Astrocyte (in vitro differentiated cells and primary cell): ENCODE measurements around the gene HSPA14. TPM values are rescaled to one million over a fixed set of nuclear protein-coding genes. Genes with fewer than 3 reads are reported as not detected.

Source experiments
- DNase-seq: peaks from one replicate; pipeline ENCODE4 v3.0.0-alpha.2; 2010; ENCODE audit warnings: low read depth
- FAIRE-seq: peaks from 2 replicates; lab custom pipeline; 2011; peaks lifted over from hg19 to GRCh38; lab: Jason Lieb, UNC
- H2AFZ ChIP-seq: 2 replicates; pipeline ENCODE4 v1.6.0; 2012; ENCODE audit warnings: low read depth, low read length, inconsistent platforms
- H3K27ac ChIP-seq: 2 replicates; pipeline ENCODE4 v1.5.1; 2011; ENCODE audit warnings: low read depth, low read length, inconsistent platforms
- H3K27me3 ChIP-seq: 2 replicates; pipeline ENCODE4 v1.6.0; 2011; ENCODE audit warnings: low read length, inconsistent platforms; ENCODE audit not compliant: insufficient read depth
- H3K36me3 ChIP-seq: 2 replicates; pipeline ENCODE4 v1.5.1; 2011; ENCODE audit warnings: low read length, inconsistent platforms; ENCODE audit not compliant: insufficient read depth
- H3K4me1 ChIP-seq: 2 replicates; pipeline ENCODE4 v1.5.1; 2011; ENCODE audit warnings: low read length, inconsistent platforms; ENCODE audit not compliant: insufficient read depth
- H3K4me2 ChIP-seq: 2 replicates; pipeline ENCODE4 v1.6.0; 2012; ENCODE audit warnings: low read length, inconsistent platforms
- H3K4me3 ChIP-seq: 2 replicates; pipeline ENCODE4 v1.5.1; 2011; ENCODE audit warnings: low read depth, mild to moderate bottlenecking, low read length, inconsistent platforms; ENCODE audit not compliant: insufficient read depth
- H3K79me2 ChIP-seq: 2 replicates; pipeline ENCODE4 v1.6.0; 2012; ENCODE audit warnings: mild to moderate bottlenecking, low read length, inconsistent platforms; ENCODE audit not compliant: insufficient read depth
- H3K9ac ChIP-seq: 2 replicates; pipeline ENCODE4 v1.6.0; 2012; ENCODE audit warnings: mild to moderate bottlenecking, low read length, inconsistent platforms
- H3K9me3 ChIP-seq: 2 replicates; pipeline ENCODE4 v1.5.1; 2012; ENCODE audit warnings: low read depth, mild to moderate bottlenecking, low read length, inconsistent platforms; ENCODE audit not compliant: insufficient read depth
- H4K20me1 ChIP-seq: 2 replicates; pipeline ENCODE4 v1.6.0; 2012; ENCODE audit warnings: low read length, inconsistent platforms; ENCODE audit not compliant: insufficient read depth
- H3K27ac Mint-ChIP-seq: one replicate; pipeline ENCODE4 v1.8.0; 2021; ENCODE audit warnings: mild to moderate bottlenecking, mixed read lengths; ENCODE audit not compliant: unreplicated experiment
- H3K27me3 Mint-ChIP-seq: one replicate; pipeline ENCODE4 v1.8.0; 2021; ENCODE audit warnings: low read depth, mixed read lengths; ENCODE audit not compliant: unreplicated experiment
- H3K36me3 Mint-ChIP-seq: one replicate; pipeline ENCODE4 v1.8.0; 2021; ENCODE audit warnings: low read depth, mixed read lengths; ENCODE audit not compliant: unreplicated experiment
- H3K4me1 Mint-ChIP-seq: one replicate; pipeline ENCODE4 v1.8.0; 2021; ENCODE audit warnings: low read depth, mixed read lengths; ENCODE audit not compliant: unreplicated experiment
- H3K4me3 Mint-ChIP-seq: one replicate; pipeline ENCODE4 v1.8.0; 2021; ENCODE audit warnings: mild to moderate bottlenecking, moderate library complexity, mixed read lengths; ENCODE audit not compliant: unreplicated experiment
- H3K9me3 Mint-ChIP-seq: one replicate; pipeline ENCODE4 v1.8.0; 2021; ENCODE audit warnings: mild to moderate bottlenecking, mixed read lengths; ENCODE audit not compliant: unreplicated experiment
- CTCF ChIP-seq: IDR thresholded peaks from 2 replicates; pipeline ENCODE4 v1.5.1; 2011; ENCODE audit warnings: low read depth, mild to moderate bottlenecking, inconsistent platforms, low read length, moderate library complexity; ENCODE audit not compliant: insufficient read depth
- EZH2 ChIP-seq: IDR thresholded peaks from 2 replicates; pipeline ENCODE4 v1.6.1; 2012; ENCODE audit warnings: mild to moderate bottlenecking, low read length, inconsistent platforms; ENCODE audit not compliant: insufficient read depth
- total RNA-seq: library from RNA; stranded (reverse); gene quantifications from 2 replicates; pipeline ENCODE4 v1.2.1, GENCODE V29; 2021

The HSPA14 gene
- total RNA-seq, 1 donor from 2014 or later: 12.8 TPM

GRCh38 chr10:14844948-14845347, 6.8 kb downstream of the HSPA14 start:
- TF ChIP-seq EZH2 (no peak), CTCF (no peak)
- Histone ChIP-seq H3K27me3 (no peaks in the 10 kb centered on the region), H3K36me3 (peaks cover 40% of the 10 kb centered on the region), H3K9ac (no peak overlapping the region), H4K20me1 (peaks cover 3% of the 10 kb centered on the region), H3K4me3 (no peak overlapping the region), H3K4me1 (no peaks in the 10 kb centered on the region), H3K4me2 (no peak overlapping the region), H3K27ac (no peak overlapping the region), H3K79me2 (peaks cover 18% of the 10 kb centered on the region), H2AFZ (no peak overlapping the region), H3K9me3 (no peaks in the 10 kb centered on the region)
- Mint-ChIP-seq H3K36me3 (peaks cover 5% of the 10 kb centered on the region), H3K4me1 (no peaks in the 10 kb centered on the region), H3K4me3 (no peak overlapping the region), H3K27ac (no peak overlapping the region), H3K9me3 (no peaks in the 10 kb centered on the region), H3K27me3 (no peaks in the 10 kb centered on the region)
- DNase-seq: no peak
- no peak for FAIRE-seq

- Mint-ChIP-seq H3K4me1 (no peaks in the 10 kb centered on the region), H3K27me3 (no peaks in the 10 kb centered on the region), H3K27ac (no peak overlapping the region), H3K9me3 (no peaks in the 10 kb centered on the region), H3K4me3 (no peak overlapping the region), H3K36me3 (peaks cover 1% of the 10 kb centered on the region)
- H3K9me3 ChIP-seq: no peaks in the 10 kb centered on the region
- FAIRE-seq (no peak), DNase-seq (no peak)
- no peak overlapping the region for H3K27ac ChIP-seq
- peaks cover 11% of the 10 kb centered on the region for H3K36me3 ChIP-seq
- no peaks in the 10 kb centered on the region for H3K27me3 ChIP-seq
- H3K4me3 ChIP-seq: no peak overlapping the region
- H2AFZ ChIP-seq: no peak overlapping the region
- no peak overlapping the region for H3K9ac ChIP-seq
- H3K79me2 ChIP-seq: no peaks in the 10 kb centered on the region
- H3K4me2 ChIP-seq: no peak overlapping the region
- no peaks in the 10 kb centered on the region for H3K4me1 ChIP-seq
- H4K20me1 ChIP-seq: no peaks in the 10 kb centered on the region
- no peak for TF ChIP-seq EZH2
- no peak for TF ChIP-seq CTCF
Measured at GRCh38 chr10:14852236-14852635, 14.1 kb downstream of the HSPA14 start.

GRCh38 chr10:14855453-14855852, 17.3 kb downstream of the HSPA14 start:
- H3K4me3 Mint-ChIP-seq: no peak overlapping the region
- H3K36me3 Mint-ChIP-seq: peaks cover 5% of the 10 kb centered on the region
- H3K27me3 ChIP-seq: no peaks in the 10 kb centered on the region
- no peak overlapping the region for H3K4me2 ChIP-seq
- peaks cover 6% of the 10 kb centered on the region for H3K36me3 ChIP-seq
- FAIRE-seq: no peak
- H4K20me1 ChIP-seq: no peaks in the 10 kb centered on the region
- no peaks in the 10 kb centered on the region for H3K4me1 ChIP-seq
- H3K79me2 ChIP-seq: no peaks in the 10 kb centered on the region
- no peak for DNase-seq
- TF ChIP-seq EZH2 (no peak), CTCF (no peak)
- H3K4me3 ChIP-seq: no peak overlapping the region
- no peaks in the 10 kb centered on the region for H3K27me3 Mint-ChIP-seq
- no peaks in the 10 kb centered on the region for H3K4me1 Mint-ChIP-seq
- H3K27ac Mint-ChIP-seq: no peak overlapping the region
- H3K27ac ChIP-seq: no peak overlapping the region
- H3K9me3 Mint-ChIP-seq: no peaks in the 10 kb centered on the region
- no peak overlapping the region for H2AFZ ChIP-seq
- no peak overlapping the region for H3K9ac ChIP-seq
- H3K9me3 ChIP-seq: no peaks in the 10 kb centered on the region
